GM18498 (cell line): Measurements from ENCODE around the gene ZFP36L1.

Experiments
- ATAC-seq: cut with Tn5 transposase; IDR thresholded peaks from one replicate; pipeline ENCODE4 v1.9.1; 2021; ENCODE audit warnings: mild to moderate bottlenecking, moderate library complexity; ENCODE audit not compliant: unreplicated experiment

Gene ZFP36L1, protein sequence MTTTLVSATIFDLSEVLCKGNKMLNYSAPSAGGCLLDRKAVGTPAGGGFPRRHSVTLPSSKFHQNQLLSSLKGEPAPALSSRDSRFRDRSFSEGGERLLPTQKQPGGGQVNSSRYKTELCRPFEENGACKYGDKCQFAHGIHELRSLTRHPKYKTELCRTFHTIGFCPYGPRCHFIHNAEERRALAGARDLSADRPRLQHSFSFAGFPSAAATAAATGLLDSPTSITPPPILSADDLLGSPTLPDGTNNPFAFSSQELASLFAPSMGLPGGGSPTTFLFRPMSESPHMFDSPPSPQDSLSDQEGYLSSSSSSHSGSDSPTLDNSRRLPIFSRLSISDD

GRCh38 chr14:68792979-68793733 lies at the start of gene ZFP36L1:
Gene ZFP36L1, minus strand, starts transcription at chr14:68793067. Its CDS starts 129 bp downstream, at chr14:68792938.
- peak; percentile 45 for ATAC-seq

GRCh38 chr14:68842298-68842697 lies 49.4 kb upstream of the ZFP36L1 start:
- no peak for ATAC-seq

- ATAC-seq = no peak
Observed at GRCh38 chr14:68841016-68841809, 48.3 kb upstream of the ZFP36L1 start.

GRCh38 chr14:68840454-68840853 lies 47.6 kb upstream of the ZFP36L1 start:
- no peak for ATAC-seq

DNA sequence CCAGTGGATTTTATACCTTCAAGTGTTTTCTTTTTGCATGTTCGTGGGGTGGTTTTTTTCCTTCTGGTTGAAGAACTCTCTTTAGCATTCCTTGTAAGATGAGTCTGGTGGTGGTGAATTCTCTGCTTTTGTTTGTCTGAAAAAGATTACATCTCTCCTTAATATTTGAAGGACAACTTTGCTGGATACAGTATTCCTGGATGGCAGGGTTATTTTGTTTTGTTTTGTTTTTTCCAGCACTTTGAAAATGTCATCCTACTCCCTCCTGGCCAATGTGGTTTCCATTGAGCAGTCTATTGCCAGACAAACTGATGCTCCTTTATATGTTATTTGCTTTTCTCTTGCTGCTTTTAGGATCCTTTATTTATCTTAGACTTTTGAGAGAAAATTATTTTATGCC lies 43.2 kb upstream of the ZFP36L1 start:
- ATAC-seq = no peak

DNA sequence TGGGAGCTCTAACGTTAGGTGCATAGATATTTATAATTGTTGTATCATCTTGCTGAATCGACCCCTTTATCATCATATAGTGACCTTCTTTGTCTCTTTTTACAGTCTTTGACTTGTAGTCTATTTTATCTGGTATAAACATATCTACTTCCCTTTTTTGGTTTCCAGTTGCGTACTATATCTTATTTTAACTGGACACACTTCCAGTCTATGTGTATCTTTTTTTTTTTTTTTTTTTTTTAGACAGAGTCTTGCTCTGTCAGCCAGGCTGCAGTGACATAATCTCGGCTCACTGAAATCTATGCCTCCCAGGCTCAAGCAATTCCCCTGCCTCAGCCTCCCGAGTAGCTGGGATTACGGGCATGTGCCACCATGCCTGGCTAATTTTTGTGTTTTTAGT lies 41.9 kb upstream of the ZFP36L1 start:
- ATAC-seq = no peak

DNA sequence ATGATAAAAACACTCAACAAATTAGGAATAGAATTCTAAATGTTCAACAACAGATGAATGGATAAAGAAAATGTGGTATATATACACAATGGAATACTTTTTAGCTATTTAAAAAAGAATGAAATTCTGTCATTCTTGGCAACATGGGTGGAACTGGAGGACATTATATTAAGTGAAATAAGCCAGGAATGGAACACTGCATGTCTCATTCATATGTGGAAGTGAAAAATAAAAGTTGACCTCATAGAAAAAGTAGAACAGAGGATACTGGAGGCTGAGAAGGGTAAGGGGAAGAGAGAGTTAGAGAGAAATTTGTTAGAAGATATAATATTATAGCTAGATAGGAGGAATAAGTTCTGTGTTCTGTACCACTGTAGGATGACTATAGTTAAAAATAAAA lies 35.8 kb upstream of the ZFP36L1 start:
- ATAC-seq = no peak

- ATAC-seq = no peak
Observed at GRCh38 chr14:68825729-68826128, 32.9 kb upstream of the ZFP36L1 start.

DNA sequence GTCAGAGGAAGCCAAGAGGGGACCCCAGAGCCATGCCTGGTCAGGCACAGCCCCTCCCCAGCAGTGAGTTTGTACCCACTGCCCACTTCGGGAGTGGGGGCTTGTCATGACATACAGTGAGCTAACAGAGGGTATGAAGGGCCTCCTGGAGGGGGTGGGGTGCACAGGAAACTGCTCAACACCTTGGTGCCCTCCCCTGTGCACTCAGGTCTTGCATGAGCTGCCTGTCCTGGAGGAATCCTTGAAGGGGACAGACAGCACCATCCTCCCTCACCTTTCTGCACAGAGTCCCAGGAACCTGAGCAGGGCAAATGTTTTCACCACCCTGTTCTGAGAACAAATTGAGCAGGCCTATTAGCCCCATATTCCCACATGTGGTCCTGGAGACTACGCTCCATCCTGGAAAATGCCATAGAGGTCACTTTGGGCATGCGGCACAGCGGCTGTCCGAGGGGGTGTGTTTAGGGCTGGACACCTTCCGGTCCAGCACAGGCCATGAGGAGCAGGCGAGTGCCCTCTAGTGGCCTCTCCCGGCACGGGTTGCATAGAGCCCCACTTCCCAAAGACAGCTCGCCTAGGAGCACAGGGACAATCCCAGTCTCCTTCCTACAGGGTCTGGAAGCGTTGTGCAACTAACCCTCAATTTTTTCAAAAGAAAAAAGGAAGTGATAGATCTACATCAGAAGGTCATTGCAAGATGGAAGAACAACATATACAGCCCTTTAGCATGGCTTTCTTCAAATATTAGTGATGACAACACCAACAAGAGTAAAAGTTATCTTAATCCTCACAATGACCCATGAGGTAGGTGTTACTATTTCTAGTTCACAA lies 31.9 kb upstream of the ZFP36L1 start:
- no peak for ATAC-seq

GRCh38 chr14:68824207-68824516 lies 31.3 kb upstream of the ZFP36L1 start:
- no peak for ATAC-seq

- no peak for ATAC-seq
Observed at GRCh38 chr14:68823434-68824206, 30.8 kb upstream of the ZFP36L1 start.

DNA sequence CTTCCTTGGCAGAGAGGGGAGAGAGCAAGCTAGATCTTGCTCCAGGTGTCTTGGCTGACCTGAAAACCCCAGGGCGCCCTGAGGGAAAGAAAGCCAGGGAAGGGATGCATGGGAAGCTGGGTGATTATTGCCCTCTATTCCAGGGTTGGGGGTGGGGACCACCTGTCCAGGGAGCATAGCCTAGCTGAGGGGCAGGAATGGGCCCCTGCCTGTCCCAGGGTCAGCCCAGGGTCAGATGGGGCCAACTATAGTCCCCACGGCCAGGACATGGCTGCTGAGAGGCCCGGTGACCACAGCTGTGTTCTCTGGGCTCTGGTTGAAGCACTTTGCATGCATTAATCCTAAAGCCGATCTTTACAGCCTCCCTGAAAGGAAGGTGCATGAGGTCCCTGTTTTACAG lies 30.1 kb upstream of the ZFP36L1 start:
- no peak for ATAC-seq

DNA sequence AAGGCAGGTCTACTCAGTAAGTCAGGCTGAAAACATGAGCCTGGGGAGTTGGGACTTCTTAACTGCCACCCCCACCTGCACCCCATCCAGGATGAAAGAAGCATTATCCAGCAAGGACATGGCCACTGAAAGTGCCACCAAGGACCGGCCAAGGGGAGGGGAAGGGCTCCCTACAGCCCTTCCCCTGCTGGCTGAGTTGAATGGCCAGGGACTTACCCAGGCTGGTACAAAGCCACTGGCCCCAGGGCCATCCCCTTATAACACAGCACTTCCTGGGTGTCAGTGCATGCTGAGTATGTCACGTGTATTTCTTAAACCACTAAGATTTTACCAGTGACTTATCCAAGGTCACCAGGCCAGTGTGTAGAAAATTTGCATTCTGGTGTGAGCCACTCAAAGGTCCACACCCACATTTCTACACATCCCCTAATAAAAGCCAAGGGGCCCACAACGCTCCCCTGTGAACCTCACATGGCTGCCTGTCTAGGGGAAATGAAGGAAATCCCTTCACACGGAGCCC lies 29.3 kb upstream of the ZFP36L1 start:
- peak; percentile 52 for ATAC-seq

- ATAC-seq = peak; percentile 30
Observed at GRCh38 chr14:68820999-68821683, 28.3 kb upstream of the ZFP36L1 start.

DNA sequence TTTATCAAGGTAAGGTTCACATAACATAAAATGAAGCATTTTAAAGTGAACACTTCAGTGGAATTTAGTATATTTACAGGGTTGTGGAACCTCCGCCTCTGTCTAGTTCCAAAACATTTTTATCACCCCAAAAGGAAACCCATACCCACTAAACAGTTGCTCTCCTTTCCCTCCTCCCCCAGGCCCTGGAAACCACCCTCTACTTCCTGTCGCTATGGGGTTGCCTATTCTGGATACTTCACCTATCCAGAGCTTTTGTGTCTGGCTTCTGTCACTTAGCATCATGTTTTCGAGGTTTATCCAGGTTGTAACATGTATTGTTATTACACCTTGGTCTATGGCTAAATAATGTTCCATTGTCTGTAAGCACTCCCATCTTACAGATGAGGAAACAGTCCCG lies 27.7 kb upstream of the ZFP36L1 start:
- ATAC-seq = no peak

DNA sequence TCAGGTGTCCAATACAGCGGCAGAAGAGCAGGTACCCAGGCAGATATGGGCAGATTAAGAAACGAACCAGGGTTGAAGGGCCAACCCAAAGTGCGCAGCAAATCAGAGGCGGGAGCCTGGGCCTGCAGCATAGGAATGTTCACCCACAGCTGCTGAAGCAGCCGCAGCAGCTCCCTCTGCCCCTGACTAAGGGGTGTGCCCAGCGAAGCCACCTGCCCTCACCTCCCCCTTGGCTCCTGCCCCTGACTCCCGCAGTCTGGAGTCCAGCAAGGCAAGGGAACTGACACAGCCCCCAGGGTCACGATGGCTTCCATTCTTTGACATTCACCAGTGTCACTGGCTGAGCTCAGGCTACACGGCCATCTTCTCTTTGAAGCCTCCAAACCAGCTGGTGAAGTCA lies 27.3 kb upstream of the ZFP36L1 start:
- no peak for ATAC-seq

DNA sequence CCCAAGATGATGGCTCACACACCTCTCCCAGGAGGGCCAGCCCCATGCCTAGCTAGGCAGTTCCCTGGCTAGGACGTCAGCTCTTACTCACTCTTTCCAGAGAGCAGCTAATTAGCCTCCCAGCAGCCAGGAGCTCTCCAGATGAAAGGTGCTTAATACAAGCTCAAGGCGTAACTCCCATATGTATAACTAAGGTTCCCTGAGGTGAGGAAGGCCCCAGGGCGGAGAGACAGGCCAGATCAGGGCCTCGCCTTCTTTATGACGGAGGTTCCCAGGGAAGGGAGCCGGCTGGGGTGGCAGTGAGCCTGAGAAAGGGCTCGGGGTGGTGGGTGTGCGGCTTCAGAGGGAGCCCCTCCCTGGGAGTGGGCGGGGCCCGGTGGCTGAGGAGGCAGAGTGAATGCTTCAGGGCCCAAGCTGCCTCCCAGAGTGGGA lies 26.4 kb upstream of the ZFP36L1 start:
- no peak for ATAC-seq

GRCh38 chr14:68817506-68818212 lies 24.8 kb upstream of the ZFP36L1 start:
- no peak for ATAC-seq
